Mammary epithelial cell (primary cell): ENCODE results near the gene TCIRG1.

Experiments
- CTCF ChIP-seq, 2 donors: IDR thresholded peaks in 1 of 2; conservative IDR thresholded peaks in 1 of 2; 2 replicates each; pipeline ENCODE4 v1.5.1; 2011 to 2012; ENCODE audit warnings: inconsistent platforms in 2 of 2, low read length in 2 of 2, mild to moderate bottlenecking in 2 of 2, control low read depth in 1 of 2, low read depth in 1 of 2; ENCODE audit not compliant: insufficient read depth in 1 of 2; ENCODE audit errors: extremely low read depth in 1 of 2
- EZH2 ChIP-seq: IDR thresholded peaks from 2 replicates; pipeline ENCODE4 v1.6.1; 2012; ENCODE audit warnings: low read length, inconsistent platforms, borderline replicate concordance

GRCh38 chr11:68090287-68090686, 51.5 kb downstream of the TCIRG1 start:
- TF ChIP-seq CTCF (conservative IDR thresholded peaks at IDR 0.05 in 1 of 2, IDR thresholded peaks at IDR 0.05 in 1 of 2; ENCODE audit: extremely low read depth in 1 of 2, insufficient read depth in 1 of 2, low read depth in 1 of 2, low read length in 2 of 2): no peak
- TF ChIP-seq EZH2: no peak
